HepG2 (cell line): Measurements from ENCODE around the gene DCAF8. TPM values are rescaled to one million over a fixed set of nuclear protein-coding genes. Genes with fewer than 3 reads are reported as not detected.

Source experiments
- ARID4A ChIP-seq: sonication (generic); formaldehyde crosslinking; IDR thresholded peaks from 2 replicates; pipeline ENCODE4 v1.5.0; 2020; ENCODE audit warnings: mild to moderate bottlenecking, missing genetic modification reagents, borderline replicate concordance
- CENPX ChIP-seq: sonication (generic); formaldehyde crosslinking; IDR thresholded peaks from 2 replicates; pipeline ENCODE4 v1.9.0; 2021; ENCODE audit warnings: mild to moderate bottlenecking, missing genetic modification reagents, moderate library complexity
- CSRNP1 ChIP-seq: sonication (generic); formaldehyde crosslinking; IDR thresholded peaks from 2 replicates; pipeline ENCODE4 v1.8.1; 2023; ENCODE audit warnings: mild to moderate bottlenecking, missing genetic modification reagents
- DDIT3 ChIP-seq: sonication (generic); formaldehyde crosslinking; IDR thresholded peaks from 2 replicates; pipeline ENCODE4 v1.4.0; 2020; ENCODE audit warnings: mild to moderate bottlenecking, missing genetic modification reagents
- GATAD2A ChIP-seq: IDR thresholded peaks from 2 replicates; pipeline ENCODE4 v1.6.1; 2016
- GRHL1 ChIP-seq: sonication (generic); formaldehyde crosslinking; conservative IDR thresholded peaks from 2 replicates; pipeline ENCODE4 v1.8.0; 2022; ENCODE audit warnings: missing genetic modification reagents
- HNF4A ChIP-seq: sonication (generic); formaldehyde crosslinking; IDR thresholded peaks from 2 replicates; pipeline ENCODE4 v1.4.0; 2020; ENCODE audit warnings: missing genetic modification reagents
- KLF9 ChIP-seq: IDR thresholded peaks from 2 replicates; pipeline ENCODE4 v1.6.1; 2016; ENCODE audit warnings: low read depth
- MXD3 ChIP-seq: IDR thresholded peaks from 2 replicates; pipeline ENCODE4 v1.6.1; 2016; ENCODE audit warnings: mild to moderate bottlenecking, missing biosample characterization, missing genetic modification reagents
- NR2F2 ChIP-seq: IDR thresholded peaks from 2 replicates; pipeline ENCODE4 v1.6.1; 2012; ENCODE audit warnings: low read depth, inconsistent platforms, borderline replicate concordance
- SOX5 ChIP-seq: IDR thresholded peaks from 2 replicates; pipeline ENCODE4 v1.6.1; 2016; ENCODE audit warnings: borderline replicate concordance
- TIGD3 ChIP-seq: sonication (generic); formaldehyde crosslinking; IDR thresholded peaks from 2 replicates; pipeline ENCODE4 v1.5.1; 2020; ENCODE audit warnings: mild to moderate bottlenecking, missing genetic modification reagents, borderline replicate concordance
- ZNF234 ChIP-seq: sonication (generic); formaldehyde crosslinking; conservative IDR thresholded peaks from 2 replicates; pipeline ENCODE4 v1.5.1; 2020; ENCODE audit warnings: mild to moderate bottlenecking, missing genetic modification reagents
- ZNF274 ChIP-seq: sonication (generic); formaldehyde crosslinking; IDR thresholded peaks from 2 replicates; pipeline ENCODE4 v1.5.1; 2020; ENCODE audit warnings: mild to moderate bottlenecking, missing genetic modification reagents
- ZNF704 ChIP-seq: sonication (generic); formaldehyde crosslinking; IDR thresholded peaks from 2 replicates; pipeline ENCODE4 v1.8.1; 2023; ENCODE audit warnings: mild to moderate bottlenecking, inconsistent platforms, moderate library complexity, missing genetic modification reagents, borderline replicate concordance
- polyA plus RNA-seq, 8 experiments: library from polyadenylated mRNA; depleted of rRNA in 3 of 8; stranded (reverse) in 7 of 8; unstranded in 1 of 8; fragments of >200 nt; fragmentation: Illumina TruSeq in 4 of 8; extraction: Trizol in 4 of 8; gene quantifications; 2 replicates each; pipeline versions ENCODE4 v1.2.1 to v1.2.3, GENCODE V29; 2011 to 2016; ENCODE audit warnings: low read depth in 4 of 8, missing spikeins in 1 of 8, mixed read lengths in 1 of 8; ENCODE audit not compliant: insufficient read depth in 1 of 8
- total RNA-seq, 5 experiments: library from RNA; depleted of rRNA; stranded (reverse); fragments of >200 nt; fragmentation: Illumina TruSeq; extraction: Trizol; gene quantifications; 2 replicates each; pipeline ENCODE4 v1.2.3, GENCODE V29; 2016; ENCODE audit warnings: low read depth in 1 of 5

DCAF8 gene
- total and polyA plus RNA-seq, 2 of the 13 experiments (the other 11 are each of a cell fraction or from before 2014, with no cell fraction given) = 73.4 to 79.8 TPM

GRCh38 chr1:160167580-160167979 lies 94.8 kb downstream of the DCAF8 start (continued):
- no peak for TF ChIP-seq ZNF704
- TF ChIP-seq KLF9 (CRISPR knock-in tag) = no peak
- TF ChIP-seq GRHL1 = no peak
- TF ChIP-seq DDIT3 (CRISPR knock-in tag) = no peak
- TF ChIP-seq HNF4A (CRISPR knock-in tag) = no peak
- no peak for TF ChIP-seq ZNF234 (CRISPR knock-in tag)
- no peak for TF ChIP-seq TIGD3 (CRISPR knock-in tag)
- no peak for TF ChIP-seq GATAD2A (CRISPR knock-in tag)
- no peak for TF ChIP-seq ZNF274 (CRISPR knock-in tag)
- TF ChIP-seq MXD3 (CRISPR knock-in tag) = no peak
- TF ChIP-seq SOX5 (CRISPR knock-in tag) = no peak
- no peak for TF ChIP-seq CSRNP1 (CRISPR knock-in tag)
- TF ChIP-seq NR2F2 = no peak
- TF ChIP-seq ARID4A = no peak
- TF ChIP-seq CENPX = no peak
- TF ChIP-seq, all 625 proteins: peak for 0
